C4-2B (cell line): ENCODE results near the gene TEX19.
A peak's percentile ranks its signal among the peaks of the same experiment; 100 is the strongest.

ENCODE experiments used
- H3K27ac ChIP-seq: fragments of 450-650 bp; 2 replicates; pipeline ENCODE4 v1.5.1; 2017
- ZFX ChIP-seq: fragments of 450-650 bp; IDR thresholded peaks from 2 replicates; pipeline ENCODE4 v1.6.1; 2017
- TF ChIP-seq, protein P1 (sequence below): fragments of 450-650 bp; conservative IDR thresholded peaks from 2 replicates; pipeline ENCODE4 v1.5.1; 2017; ENCODE audit warnings: mild to moderate bottlenecking

The TEX19 gene

DNA sequence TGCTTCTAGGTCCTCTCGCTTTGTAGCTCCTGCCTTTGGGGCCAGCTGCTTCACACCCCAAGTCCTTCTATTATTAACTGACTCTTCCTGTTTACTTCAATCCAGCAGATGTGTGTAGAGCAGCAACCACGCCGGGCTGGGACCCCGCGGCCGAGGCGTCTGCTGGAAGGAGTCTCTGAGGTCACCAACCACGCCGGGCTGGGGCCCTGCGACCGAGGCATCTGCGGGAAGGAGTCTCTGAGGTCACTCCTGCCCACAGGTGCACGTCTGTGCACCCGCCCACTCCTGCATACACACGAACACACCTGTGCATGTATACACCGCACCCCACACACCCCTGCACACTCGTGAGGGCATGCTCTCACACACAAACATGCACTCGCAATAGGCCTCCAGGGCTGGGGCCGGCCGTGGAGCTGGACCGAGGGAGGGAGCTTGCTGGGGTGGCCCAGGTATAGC is 7.8 kb upstream of the TEX19 start:
- H3K27ac ChIP-seq, result no peak overlapping the region
- no peak for TF ChIP-seq ZFX
- TF ChIP-seq, protein P1, sequence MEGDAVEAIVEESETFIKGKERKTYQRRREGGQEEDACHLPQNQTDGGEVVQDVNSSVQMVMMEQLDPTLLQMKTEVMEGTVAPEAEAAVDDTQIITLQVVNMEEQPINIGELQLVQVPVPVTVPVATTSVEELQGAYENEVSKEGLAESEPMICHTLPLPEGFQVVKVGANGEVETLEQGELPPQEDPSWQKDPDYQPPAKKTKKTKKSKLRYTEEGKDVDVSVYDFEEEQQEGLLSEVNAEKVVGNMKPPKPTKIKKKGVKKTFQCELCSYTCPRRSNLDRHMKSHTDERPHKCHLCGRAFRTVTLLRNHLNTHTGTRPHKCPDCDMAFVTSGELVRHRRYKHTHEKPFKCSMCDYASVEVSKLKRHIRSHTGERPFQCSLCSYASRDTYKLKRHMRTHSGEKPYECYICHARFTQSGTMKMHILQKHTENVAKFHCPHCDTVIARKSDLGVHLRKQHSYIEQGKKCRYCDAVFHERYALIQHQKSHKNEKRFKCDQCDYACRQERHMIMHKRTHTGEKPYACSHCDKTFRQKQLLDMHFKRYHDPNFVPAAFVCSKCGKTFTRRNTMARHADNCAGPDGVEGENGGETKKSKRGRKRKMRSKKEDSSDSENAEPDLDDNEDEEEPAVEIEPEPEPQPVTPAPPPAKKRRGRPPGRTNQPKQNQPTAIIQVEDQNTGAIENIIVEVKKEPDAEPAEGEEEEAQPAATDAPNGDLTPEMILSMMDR, result no peak

GRCh38 chr17:82351713-82352488 is 7.1 kb upstream of the TEX19 start:
- no peak for TF ChIP-seq ZFX
- TF ChIP-seq, protein P1, result peak; percentile 97
- no peak overlapping the region for H3K27ac ChIP-seq

DNA sequence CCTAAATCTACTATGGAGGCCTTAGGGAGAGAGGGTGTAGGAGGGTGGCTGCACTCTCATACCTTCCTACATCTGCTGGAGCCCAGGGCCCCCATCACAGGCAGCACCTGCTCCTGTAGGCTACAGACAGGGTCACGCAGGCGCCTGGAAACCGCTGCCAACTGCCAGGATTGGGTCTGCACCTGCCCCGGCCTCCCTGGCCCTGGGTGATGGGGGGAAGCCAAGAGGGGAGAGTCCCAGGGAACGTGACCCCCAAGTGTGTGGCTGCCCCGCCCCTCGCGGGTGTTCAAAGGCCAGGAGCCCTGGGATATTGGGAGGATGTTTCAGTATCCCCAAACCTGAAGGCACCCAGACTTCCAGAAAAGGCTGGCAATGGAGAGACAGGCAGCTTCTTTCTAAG is 5.6 kb upstream of the TEX19 start:
- H3K27ac ChIP-seq, result no peak overlapping the region; the same call in 1 of the 2 replicates
- TF ChIP-seq, protein P1, result no peak
- TF ChIP-seq ZFX, result no peak

DNA sequence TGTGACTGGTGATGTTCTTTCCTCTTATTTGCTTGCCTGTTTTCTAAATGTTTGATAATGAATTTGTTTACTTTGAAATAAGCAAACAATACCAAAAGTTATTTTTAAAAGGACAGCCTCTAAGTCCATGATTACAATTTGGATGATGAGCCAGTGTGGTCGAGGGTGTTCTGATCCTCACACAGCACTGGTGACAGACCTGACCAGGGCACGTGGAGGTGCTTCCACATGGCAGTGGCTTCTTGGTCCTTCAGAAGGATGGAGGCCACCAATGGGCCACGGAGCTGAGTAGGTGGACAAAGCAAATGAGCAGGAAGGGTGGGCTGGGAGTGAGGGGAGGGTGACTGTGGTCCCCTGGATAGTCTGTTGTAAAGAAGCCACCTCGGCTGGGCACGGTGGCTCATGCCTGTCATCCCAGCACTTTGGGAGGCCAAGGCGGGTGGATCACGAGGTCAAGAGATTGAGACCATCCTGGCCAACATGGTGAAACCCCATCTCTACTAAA is 4.2 kb upstream of the TEX19 start:
- H3K27ac ChIP-seq, result peak overlapping the region; percentile 40
- TF ChIP-seq, protein P1, result no peak
- TF ChIP-seq ZFX, result no peak

- H3K27ac ChIP-seq, result peak overlapping the region; percentile 40
- TF ChIP-seq, protein P1, result no peak
- TF ChIP-seq ZFX, result no peak
Observed at GRCh38 chr17:82355770-82356427, 3.1 kb upstream of the TEX19 start.

DNA sequence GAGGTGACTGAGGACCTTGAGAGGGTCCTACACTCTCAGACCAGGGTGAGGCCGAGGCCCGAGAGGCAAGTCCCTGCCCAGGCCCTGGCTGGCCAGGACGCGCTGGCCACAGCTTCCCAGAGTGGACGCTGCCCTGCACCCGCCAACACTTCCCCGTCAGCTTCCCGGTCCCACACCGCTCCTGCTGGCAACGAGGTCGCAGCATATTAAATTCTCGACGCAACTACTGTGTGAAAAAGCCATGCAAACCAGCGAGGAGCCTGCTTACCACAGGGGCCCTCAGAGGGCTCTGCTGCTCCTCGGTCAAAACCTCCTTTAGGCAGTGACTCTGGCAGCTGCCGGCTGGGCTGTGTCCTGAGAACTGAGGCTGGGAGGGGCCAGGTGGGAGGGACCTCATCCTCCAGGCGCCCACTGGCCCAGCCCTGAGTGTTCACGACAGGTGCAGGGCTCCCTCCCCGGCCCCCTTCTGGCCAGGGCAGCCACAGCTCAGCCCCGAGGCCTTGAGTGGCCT is 2.1 kb upstream of the TEX19 start:
- peak overlapping the region; percentile 40 for H3K27ac ChIP-seq
- TF ChIP-seq ZFX, result no peak
- TF ChIP-seq, protein P1, result no peak

GRCh38 chr17:82357394-82357793 is 1.7 kb upstream of the TEX19 start:
- peak overlapping the region; percentile 40; the same call in 1 of the 2 replicates for H3K27ac ChIP-seq
- no peak for TF ChIP-seq ZFX
- TF ChIP-seq, protein P1, result no peak

- H3K27ac ChIP-seq, result peak overlapping the region; percentile 43; the same call in 1 of the 2 replicates
Observed at GRCh38 chr17:82359451-82360074, 516 bp downstream of the TEX19 start.
